ENCODE data around the gene CDC7. TPM values are rescaled to one million over a fixed set of nuclear protein-coding genes. Genes with fewer than 3 reads are reported as not detected.

The CDC7 gene
- total RNA-seq, 4 donors from 2014 or later, result 1.6 to 2.6 (median 2.2) TPM

DNA sequence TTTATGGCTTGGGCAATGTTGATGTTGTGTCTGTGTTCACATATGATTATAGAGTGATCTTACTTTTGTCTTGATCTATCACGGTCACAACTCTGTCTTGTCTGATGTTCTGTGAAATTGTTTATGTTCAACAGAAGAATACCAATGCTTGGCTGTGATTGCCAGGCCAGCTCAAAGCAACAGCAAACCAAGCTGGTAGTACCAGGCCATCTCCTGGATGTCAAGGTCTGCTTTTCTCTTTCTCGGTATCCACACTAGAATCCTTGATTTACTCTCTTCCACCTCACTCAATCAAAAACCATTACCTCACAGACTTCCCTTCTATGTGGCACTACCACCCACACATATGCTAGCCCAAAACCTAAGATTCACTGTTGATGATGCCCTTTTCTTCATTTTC, 1.3 kb upstream of the CDC7 start:
- 97 to 99% methylated on average over 2 of the region's 2 CpGs for WGBS, 2 donors
- no peak for DNase-seq
- intact Hi-C loops (cut with DNase I), result no loop called here
- H3K4me3 ChIP-seq (replicated peaks in 1 of 3), result no peak overlapping the region
- H3K4me1 ChIP-seq, result peaks cover 6% of the 10 kb centered on the region in 2 donors
- H3K36me3 ChIP-seq, result no peaks in the 10 kb centered on the region
- H3K27ac ChIP-seq, result no peak overlapping the region
- no peaks in the 10 kb centered on the region for H3K27me3 ChIP-seq
- no peaks in the 10 kb centered on the region for H3K9me3 ChIP-seq
- no peak for TF ChIP-seq POLR2A (IDR thresholded peaks at IDR 0.05)

DNA sequence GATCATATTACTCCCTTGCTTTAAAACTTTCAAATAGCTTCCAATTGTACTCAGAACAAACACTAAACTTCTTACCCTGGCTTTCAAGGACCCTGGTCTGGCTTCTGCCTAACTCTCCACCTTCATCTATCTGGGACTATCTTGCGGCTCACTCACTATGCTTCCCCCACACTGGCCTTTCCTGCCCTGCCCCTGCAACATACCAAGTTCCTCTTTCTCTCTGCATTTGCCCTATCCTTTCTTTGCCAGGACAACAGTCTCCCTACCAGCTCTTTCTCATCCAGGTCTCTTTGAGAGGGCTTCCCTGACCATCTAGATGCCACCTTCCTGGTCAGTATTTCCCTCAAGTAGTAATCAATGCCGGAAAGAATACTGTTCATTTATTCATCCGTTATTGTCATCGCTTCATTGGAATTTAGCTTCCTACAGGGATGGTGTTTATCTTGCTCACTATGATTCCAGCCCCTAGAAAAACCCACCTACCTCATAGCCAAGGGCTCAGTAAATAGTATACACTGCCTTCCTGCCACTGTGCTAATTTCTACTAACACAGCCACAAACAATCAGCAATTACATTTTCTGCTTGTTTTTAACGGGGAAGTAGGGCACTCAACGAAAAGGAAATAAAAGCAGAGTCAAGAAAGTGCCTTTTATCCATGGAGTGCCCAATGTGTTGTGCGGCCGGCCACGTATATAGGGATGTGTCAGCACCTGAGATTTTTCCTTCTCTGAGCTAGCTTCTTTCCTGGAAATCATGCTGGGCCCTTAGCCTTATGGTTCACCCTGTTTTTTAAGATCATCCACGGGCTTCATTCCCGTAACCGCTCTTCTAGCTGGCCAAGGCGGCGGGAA, 521 bp upstream of the CDC7 start:
- H3K4me3 ChIP-seq (replicated peaks in 1 of 3), result peak overlapping the region; percentile 37 to 59 (median 50)
- 18% methylated on average over 14 of the region's 14 CpGs for WGBS, 2 donors
- no peaks in the 10 kb centered on the region for H3K27me3 ChIP-seq
- TF ChIP-seq, protein P1, sequence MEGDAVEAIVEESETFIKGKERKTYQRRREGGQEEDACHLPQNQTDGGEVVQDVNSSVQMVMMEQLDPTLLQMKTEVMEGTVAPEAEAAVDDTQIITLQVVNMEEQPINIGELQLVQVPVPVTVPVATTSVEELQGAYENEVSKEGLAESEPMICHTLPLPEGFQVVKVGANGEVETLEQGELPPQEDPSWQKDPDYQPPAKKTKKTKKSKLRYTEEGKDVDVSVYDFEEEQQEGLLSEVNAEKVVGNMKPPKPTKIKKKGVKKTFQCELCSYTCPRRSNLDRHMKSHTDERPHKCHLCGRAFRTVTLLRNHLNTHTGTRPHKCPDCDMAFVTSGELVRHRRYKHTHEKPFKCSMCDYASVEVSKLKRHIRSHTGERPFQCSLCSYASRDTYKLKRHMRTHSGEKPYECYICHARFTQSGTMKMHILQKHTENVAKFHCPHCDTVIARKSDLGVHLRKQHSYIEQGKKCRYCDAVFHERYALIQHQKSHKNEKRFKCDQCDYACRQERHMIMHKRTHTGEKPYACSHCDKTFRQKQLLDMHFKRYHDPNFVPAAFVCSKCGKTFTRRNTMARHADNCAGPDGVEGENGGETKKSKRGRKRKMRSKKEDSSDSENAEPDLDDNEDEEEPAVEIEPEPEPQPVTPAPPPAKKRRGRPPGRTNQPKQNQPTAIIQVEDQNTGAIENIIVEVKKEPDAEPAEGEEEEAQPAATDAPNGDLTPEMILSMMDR (IDR thresholded peaks at IDR 0.05), result no peak
- no peak for TF ChIP-seq POLR2A (IDR thresholded peaks at IDR 0.05)
- peaks cover 6% of the 10 kb centered on the region in 2 donors for H3K4me1 ChIP-seq
- intact Hi-C loops (cut with DNase I), result loop anchor here (10.0 kb wide), 1 partner anchor 215 kb away; no protein-coding TSS in a partner anchor
- no peaks in the 10 kb centered on the region for H3K9me3 ChIP-seq
- H3K27ac ChIP-seq, result peak overlapping the region in 2 of 3 donors; percentile 88
- H3K36me3 ChIP-seq, result no peaks in the 10 kb centered on the region
- no peak for DNase-seq

DNA sequence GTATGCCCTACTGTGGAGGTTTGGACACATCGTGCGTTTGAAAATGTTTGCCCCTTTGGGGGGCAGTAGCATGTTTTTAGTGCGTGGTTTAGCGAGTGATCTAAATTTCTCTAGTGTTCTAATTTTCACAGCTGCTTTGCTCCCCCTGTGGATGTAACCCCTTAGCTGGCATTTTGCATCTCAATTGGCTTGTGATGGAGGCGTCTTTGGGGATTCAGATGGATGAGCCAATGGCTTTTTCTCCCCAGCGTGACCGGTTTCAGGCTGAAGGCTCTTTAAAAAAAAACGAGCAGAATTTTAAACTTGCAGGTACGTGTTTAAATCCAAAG, 836 bp downstream of the CDC7 start:
- Histone ChIP-seq H3K27ac (peak overlapping the region in 2 of 3 donors; percentile 88), H3K9me3 (no peaks in the 10 kb centered on the region), H3K4me1 (peaks cover 6% of the 10 kb centered on the region in 2 donors), H3K4me3 (replicated peaks in 1 of 3) (peak overlapping the region; percentile 37 to 59 (median 50)), H3K36me3 (no peaks in the 10 kb centered on the region), H3K27me3 (no peaks in the 10 kb centered on the region)
- no peak for DNase-seq
- WGBS, 2 donors, result 1 to 2% methylated on average over 9 of the region's 9 CpGs
- intact Hi-C loops (cut with DNase I), result loop anchor here (10.0 kb wide), 1 partner anchor 217 kb away; no protein-coding TSS in a partner anchor
- TF ChIP-seq, protein P1 (IDR thresholded peaks at IDR 0.05), result peak in 2 of 6 experiments; percentile 3 to 15
- no peak for TF ChIP-seq POLR2A (IDR thresholded peaks at IDR 0.05)

DNA sequence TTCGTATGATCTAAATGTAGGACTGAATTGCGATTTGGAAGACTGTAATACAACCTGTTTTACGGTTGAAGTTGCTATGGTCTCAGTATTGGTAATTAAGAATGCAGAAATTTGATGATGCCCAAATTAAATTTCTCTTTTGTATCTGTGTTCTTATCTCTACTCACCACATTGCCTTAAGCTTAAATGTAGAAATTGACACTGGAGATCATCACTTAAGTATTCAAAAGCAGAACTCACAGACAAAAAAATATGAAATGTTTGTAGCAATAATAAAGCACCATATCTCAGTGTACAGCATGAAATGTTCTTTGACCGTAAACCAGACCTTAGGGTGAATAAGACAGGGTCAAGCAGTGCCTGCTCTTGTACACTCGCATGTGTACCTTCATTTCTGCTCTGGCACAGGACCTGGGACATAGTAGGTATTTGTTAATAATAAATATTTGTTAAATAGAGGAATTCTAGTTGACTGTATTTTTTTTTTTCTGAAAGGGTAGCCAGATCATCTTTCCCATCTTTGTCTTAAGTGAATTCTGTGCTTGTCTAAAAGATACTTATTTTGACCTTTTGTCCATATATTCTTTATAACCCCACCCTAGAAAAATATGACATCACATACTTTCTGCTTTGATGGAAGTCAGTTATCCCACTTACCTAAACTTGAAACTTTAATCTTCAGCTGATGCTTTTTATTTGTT, 1.5 kb downstream of the CDC7 start:
- H3K36me3 ChIP-seq, result no peaks in the 10 kb centered on the region
- H3K27ac ChIP-seq, result no peak overlapping the region
- intact Hi-C loops (cut with DNase I), result loop anchor here (10.0 kb wide), 1 partner anchor 217 kb away; no protein-coding TSS in a partner anchor
- peaks cover 6% of the 10 kb centered on the region in 2 donors for H3K4me1 ChIP-seq
- no peak for TF ChIP-seq POLR2A (IDR thresholded peaks at IDR 0.05)
- TF ChIP-seq, protein P1 (IDR thresholded peaks at IDR 0.05), result no peak
- H3K27me3 ChIP-seq, result no peaks in the 10 kb centered on the region
- no peak for DNase-seq
- no peak overlapping the region for H3K4me3 ChIP-seq (replicated peaks in 1 of 3)
- H3K9me3 ChIP-seq, result no peaks in the 10 kb centered on the region
- WGBS, 2 donors, result 38 to 42% methylated on average over 5 of the region's 5 CpGs

DNA sequence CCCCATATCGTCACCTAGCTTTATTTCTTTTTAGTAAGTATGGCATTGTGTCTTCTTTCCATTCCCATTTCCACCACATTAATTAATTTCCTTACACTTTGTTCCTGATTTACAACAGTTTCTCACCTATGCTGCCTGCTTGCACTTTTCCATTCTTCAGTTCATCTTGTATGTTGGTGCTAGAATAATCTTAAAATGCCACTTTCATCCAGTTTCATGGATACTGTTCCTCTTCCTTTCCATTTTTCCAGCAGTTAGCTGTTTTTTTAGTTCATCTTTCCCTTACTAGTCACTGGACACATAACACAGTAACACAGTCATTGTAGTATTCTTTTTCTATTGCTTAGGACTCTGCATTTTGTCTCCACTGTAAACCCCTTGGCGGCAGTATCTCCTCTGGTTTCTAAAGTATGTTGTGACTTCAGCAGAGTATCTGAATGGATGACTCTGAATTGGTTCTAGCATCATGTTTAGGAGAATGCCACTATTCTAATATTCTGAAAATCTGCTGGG, 2.1 kb downstream of the CDC7 start:
- Histone ChIP-seq H3K4me1 (peaks cover 6% of the 10 kb centered on the region in 2 donors), H3K9me3 (no peaks in the 10 kb centered on the region), H3K27ac (no peak overlapping the region), H3K27me3 (no peaks in the 10 kb centered on the region), H3K4me3 (replicated peaks in 1 of 3) (no peak overlapping the region), H3K36me3 (no peaks in the 10 kb centered on the region)
- TF ChIP-seq POLR2A (IDR thresholded peaks at IDR 0.05), result no peak
- TF ChIP-seq, protein P1 (IDR thresholded peaks at IDR 0.05), result no peak
- no peak for DNase-seq
- WGBS, 2 donors, result 82 to 85% methylated on average over 2 of the region's 2 CpGs
- intact Hi-C loops (cut with DNase I), result loop anchor here (10.0 kb wide), 1 partner anchor 218 kb away; no protein-coding TSS in a partner anchor
